GM18505 (cell line): ENCODE data around the gene ABCB9.
"Not testable (repeated sequence)": the region's sequence is repeated elsewhere in the genome, so short reads cannot be mapped to it uniquely, and the experiment has no call there.

ENCODE experiments used
- ATAC-seq: cut with Tn5 transposase; IDR thresholded peaks from one replicate; pipeline ENCODE4 v1.9.1; 2021; ENCODE audit not compliant: unreplicated experiment
- POLR2A ChIP-seq: IDR thresholded peaks from 4 replicates; pipeline ENCODE4 v1.6.1; 2011; ENCODE audit warnings: borderline replicate concordance; ENCODE audit not compliant: insufficient read depth, insufficient read length; ENCODE audit errors: extremely low read depth

The ABCB9 gene

DNA sequence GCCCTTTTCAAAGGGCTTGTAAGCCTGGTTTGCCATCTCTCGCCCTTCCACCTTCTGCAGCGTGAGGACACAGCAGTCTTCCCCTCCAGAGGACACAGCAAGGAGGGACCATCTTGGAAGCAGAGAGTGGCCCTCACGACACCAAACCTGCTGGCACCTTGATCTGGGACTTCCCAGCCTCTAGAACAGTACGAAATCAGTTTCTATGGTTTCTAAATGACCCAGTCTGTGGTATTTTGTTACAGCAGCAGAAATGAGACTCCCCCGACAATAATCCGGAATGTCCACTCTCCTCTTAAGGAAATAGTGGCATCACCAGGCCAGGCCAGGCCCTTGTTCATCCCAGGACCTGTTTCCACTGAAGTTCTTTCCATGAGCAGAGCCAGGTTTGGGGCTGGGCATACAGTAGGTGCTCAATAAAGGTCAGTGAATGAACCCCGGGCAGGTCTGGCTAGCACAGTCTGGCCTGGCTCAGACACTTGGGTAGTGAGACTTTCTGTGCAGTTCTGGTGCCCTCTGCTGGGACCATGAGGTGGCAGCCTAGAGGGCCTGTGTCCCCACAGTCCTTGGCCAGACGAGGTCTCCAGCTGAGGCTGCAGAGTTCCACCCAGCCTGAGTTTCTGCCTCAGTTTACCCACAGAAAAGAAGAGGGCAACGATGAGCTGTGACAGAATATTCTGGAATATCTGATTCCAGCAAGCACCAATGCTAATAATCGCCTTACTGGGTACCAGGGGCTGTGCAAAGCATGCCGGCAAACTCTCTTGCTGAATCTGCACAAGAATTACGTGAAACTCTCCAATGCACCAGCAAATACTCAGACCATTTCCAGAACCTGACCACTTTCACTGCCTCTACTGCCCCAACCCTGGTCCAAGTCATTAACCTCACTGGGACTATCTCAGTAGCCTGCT, 14.0 kb downstream of the ABCB9 start:
- ATAC-seq = peak; percentile 60
- TF ChIP-seq POLR2A = no peak

DNA sequence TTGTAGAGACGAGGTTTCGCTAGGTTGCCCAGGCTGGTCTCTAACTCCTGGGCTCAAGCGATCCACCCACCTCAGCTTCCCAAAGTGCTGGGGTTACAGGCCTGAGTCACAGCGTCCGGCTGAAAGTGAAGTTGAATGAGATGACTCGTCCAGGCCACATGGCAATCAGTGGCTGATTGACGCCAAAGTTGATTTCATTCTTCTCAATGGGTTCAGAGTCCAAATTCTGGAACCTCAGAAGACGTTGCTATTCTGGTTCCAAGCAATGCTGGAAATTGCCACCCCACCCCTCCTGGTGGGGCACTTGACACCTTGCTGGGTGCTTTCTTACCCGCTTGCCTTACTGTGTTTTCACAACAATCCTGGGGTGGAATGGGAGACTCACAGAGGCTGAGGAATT, 14.9 kb downstream of the ABCB9 start:
- no peak for TF ChIP-seq POLR2A
- no peak for ATAC-seq

DNA sequence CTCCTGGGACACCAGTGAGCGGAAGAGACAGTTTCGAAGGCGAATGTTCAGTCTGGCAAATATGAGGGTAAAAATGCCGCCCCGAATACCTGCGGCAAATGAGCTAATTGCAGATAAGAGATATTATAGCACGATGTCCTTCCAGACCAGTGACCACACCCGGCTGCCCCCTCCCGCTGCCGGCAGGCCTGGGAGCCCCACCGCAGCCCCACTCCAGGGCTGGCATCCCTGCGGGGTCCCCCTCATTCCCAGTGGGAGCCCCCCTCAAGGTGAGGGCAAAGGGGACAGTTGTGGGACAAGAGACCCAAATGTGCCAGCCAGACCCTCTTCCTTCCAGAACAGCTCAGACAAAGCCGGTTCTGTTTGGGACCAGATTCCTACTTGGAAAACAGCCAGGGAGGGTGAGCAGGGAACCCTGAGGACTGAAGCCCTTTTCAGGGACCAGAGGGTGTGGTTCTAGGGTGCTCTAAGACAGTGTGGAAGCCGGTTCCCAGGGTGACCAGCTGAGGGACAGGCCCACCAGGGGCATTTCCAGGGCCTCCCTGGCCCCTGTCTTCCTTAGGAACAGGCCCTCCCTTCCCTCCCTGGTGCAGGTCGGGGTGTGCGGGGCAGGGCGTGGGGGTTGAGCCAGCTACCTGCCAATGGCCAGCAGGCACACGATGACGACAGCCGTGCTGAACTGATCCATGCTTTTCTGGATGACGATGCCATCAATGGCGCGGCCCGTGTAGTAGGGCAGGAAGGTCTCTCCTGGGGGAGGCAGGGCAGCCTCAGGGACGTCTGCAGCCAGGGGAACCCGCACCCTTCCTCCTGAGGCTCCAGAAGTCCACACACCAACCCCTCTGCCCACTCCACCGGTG, 16.2 kb downstream of the ABCB9 start:
- no peak for ATAC-seq
- TF ChIP-seq POLR2A = no peak

GRCh38 chr12:122949405-122949804, 16.9 kb downstream of the ABCB9 start:
- ATAC-seq = no peak
- no peak for TF ChIP-seq POLR2A

DNA sequence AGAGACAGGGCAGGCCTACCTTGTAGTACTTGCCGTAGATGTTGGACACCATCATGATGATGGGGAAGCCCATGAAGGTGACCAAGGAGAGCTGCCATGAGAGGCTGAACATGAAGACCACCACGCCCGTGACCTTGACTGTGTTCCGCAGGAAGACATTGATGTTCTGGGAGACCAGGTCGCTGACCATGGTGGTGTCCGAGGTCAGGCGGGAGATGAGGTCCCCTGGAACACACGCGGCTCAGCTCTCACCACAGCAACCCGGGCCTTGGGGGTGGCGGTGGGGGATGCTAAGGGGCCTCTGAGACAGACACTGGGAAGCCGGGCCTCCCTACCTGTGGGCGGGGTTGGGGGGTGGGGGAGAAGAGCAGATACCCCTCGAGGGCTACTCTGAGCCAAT, 17.7 kb downstream of the ABCB9 start:
- no peak for TF ChIP-seq POLR2A

DNA sequence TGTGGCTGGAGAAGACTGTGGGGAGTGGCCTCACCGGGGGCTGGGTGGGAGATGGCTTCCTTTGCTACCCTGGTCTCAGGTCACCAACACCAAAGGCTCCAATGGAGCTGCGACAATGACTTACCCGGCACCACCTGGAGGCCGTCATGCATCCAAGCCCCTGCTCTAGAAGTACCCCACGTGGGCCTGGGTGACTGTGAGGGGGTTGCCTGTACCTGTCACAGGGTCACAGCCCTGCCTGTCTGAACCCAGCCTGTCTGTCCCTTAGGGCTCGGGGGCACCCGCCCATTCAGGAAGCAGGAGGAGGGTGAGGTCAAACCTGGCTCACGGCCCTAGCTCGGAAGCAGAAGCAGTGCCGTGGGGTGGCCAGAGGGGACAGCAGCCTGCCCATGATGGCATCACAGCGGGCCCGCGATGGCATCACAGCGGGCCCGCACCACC, 18.9 kb downstream of the ABCB9 start:
- no peak for TF ChIP-seq POLR2A
- no peak for ATAC-seq

More for the DNA sequence above, 17.7 kb downstream of the ABCB9 start:
- no peak for ATAC-seq

GRCh38 chr12:122946690-122947341, 19.4 kb downstream of the ABCB9 start:
- ATAC-seq = no peak
- TF ChIP-seq POLR2A = no peak

DNA sequence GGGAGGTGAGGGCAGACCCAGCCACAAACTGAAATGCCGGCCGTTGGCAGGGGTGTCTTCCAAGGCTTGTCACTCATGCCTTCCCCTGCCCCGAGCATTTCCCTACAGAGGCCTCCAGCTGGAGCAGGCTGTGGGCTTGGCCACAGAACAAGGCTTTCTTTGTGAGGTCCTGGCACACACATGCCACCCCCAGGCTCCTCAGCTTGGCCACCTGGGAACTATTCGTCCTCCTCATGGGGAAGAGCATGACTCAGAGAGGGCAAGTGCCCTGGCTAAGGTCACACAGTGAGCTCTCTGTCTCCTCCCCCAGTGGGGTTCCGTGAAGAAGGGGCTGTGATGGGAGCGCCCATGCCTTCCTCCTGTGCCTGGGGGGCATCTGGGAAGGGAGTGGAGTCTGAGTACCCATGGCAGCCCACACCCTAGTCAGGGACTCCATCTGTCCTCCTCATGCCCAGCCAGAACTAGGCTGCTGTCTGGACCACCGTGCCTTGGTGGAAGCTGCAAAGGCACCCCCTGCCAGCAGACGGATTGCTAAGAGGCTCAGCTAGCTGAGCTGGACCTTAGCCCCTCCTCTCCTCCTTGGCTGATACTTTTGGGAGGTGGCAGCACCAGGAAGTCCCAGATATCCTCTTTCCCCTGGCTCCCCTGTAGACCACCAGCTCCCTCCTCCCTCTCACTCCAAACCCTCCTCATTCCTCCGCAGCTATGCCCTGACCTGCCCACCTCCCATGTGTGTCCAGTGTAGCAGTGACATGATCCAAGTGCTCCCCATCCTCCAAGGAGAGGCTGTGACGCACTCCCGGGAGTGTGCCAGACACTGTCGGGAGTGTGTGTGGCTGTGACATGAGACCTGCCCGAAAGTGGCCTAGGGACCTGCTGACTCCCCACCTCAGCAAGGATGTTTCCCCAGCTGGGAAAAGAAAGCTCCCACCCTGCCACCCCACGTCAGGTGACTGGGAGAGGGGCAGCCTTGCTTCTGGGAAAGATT, 21.4 kb downstream of the ABCB9 start:
- no peak for ATAC-seq
- no peak for TF ChIP-seq POLR2A

DNA sequence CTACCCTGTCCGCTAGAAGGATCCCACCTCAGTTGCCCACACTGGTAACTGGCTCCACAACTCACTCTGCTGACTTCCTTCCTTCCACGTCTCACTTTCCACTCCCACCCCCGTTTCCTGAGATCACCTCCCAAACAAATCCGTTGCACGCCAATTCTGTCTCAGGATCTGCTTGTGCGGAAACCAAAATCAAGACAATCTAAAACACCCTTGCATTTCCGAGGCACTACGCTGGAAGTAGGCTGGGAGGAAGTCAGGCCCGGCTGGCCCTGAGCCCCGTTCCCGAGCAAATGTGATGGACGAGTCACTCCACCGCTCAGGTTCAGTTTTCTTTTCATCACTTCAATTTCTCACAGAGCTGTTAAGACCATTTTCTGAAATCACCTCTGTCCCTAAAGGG, 23.1 kb downstream of the ABCB9 start:
- no peak for ATAC-seq
- TF ChIP-seq POLR2A = no peak

GRCh38 chr12:122942637-122943036, 23.6 kb downstream of the ABCB9 start:
- ATAC-seq = no peak

DNA sequence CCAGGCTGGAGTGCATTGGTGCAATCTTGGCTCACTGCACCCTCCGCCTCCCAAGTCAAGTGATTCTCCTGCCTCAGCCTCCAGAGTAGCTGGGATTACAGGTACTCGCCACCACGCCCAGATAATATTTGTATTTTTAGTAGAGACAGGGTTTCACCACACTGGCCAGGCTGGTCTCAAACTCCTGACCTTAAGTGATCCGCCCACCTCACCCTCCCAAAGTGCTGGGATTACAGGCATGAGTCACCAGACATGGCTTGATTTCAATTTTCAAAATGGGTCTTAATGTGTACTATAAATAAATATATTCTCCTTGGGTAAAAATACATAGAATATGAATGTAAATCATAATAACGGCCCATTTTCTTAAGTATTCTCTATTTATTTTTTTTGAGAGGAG, 24.9 kb downstream of the ABCB9 start:
- ATAC-seq = not testable (repeated sequence)

More at GRCh38 chr12:122942637-122943036, 23.6 kb downstream of the ABCB9 start:
- no peak for TF ChIP-seq POLR2A

DNA sequence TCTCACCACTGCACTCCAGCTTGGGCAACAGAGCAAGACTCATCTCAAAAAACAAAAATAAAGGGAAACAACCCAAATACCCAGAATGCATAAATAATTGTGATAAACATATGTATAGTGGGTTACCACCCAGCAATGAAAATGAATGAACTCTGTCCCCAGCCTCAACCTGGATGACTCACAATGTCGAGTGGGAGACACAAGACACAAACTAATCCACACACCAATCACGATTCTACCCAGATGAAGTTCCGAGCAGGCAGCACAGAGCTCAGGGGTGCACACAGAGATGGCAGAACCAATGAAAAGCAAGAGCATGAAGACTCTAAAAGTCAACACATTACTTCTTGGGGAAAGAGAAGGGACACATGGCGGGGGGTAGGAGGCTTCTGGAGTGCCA, 27.1 kb downstream of the ABCB9 start:
- no peak for TF ChIP-seq POLR2A
- no peak for ATAC-seq
